Muscle of leg (tissue), 11 donors: ENCODE results near the gene ATF2. TPM values are rescaled to one million over a fixed set of nuclear protein-coding genes. Genes with fewer than 3 reads are reported as not detected.

Experiments
- DNase-seq: peaks from one replicate; pipeline ENCODE4 v3.0.0; 2013
- H3K27ac ChIP-seq: one replicate; pipeline ENCODE4 v1.5.1; 2013; ENCODE audit warnings: mild to moderate bottlenecking, low read length, control low read depth
- H3K27me3 ChIP-seq: one replicate; pipeline ENCODE4 v1.6.1; 2013; ENCODE audit warnings: low read length; ENCODE audit not compliant: control insufficient read depth, insufficient read depth
- H3K36me3 ChIP-seq: one replicate; pipeline ENCODE4 v1.6.1; 2013; ENCODE audit warnings: low read length; ENCODE audit not compliant: control insufficient read depth, insufficient read depth
- H3K4me1 ChIP-seq: one replicate; pipeline ENCODE4 v1.6.1; 2013; ENCODE audit warnings: low read length; ENCODE audit not compliant: control insufficient read depth, insufficient read depth
- H3K4me3 ChIP-seq: one replicate; pipeline ENCODE4 v1.5.1; 2013; ENCODE audit warnings: low read length, control low read depth
- H3K9me3 ChIP-seq: replicated peaks from 2 replicates; pipeline ENCODE4 v1.6.1; 2013; ENCODE audit warnings: low read depth, low read length; ENCODE audit not compliant: control insufficient read depth
- WGBS: methylation state at CpG from one replicate; pipeline ENCODE4 v1.1.5; 2013; ENCODE audit warnings: missing lambda C conversion rate; ENCODE audit not compliant: insufficient coverage; 5-methylcytosine and 5-hydroxymethylcytosine counted together
- polyA plus RNA-seq, 8 donors: library from polyadenylated mRNA; unstranded; fragments of 120-200 nt; gene quantifications; one replicate each; pipeline versions ENCODE4 v1.2.1 to v1.2.3, GENCODE V29; 2013; ENCODE audit warnings: inconsistent platforms in 1 of 8, low replicate concordance in 1 of 8; ENCODE audit not compliant: insufficient read length in 8 of 8, insufficient read depth in 1 of 8
- total RNA-seq: library from RNA; stranded (reverse); fragments of 120-200 nt; gene quantifications from one replicate; pipeline ENCODE4 v1.2.4, GENCODE V29; 2013

ATF2 gene
- total and polyA plus RNA-seq, 9 donors = 24.8 to 35.4 (median 31.5) TPM

GRCh38 chr2:175183674-175184073 is 15.7 kb upstream of the ATF2 start:
- Histone ChIP-seq H3K9me3 (no peaks in the 10 kb centered on the region), H3K4me1 (peaks cover 5% of the 10 kb centered on the region), H3K4me3 (no peak overlapping the region), H3K27me3 (peaks cover 2% of the 10 kb centered on the region), H3K27ac (no peak overlapping the region), H3K36me3 (peaks cover 11% of the 10 kb centered on the region)
- no peak for DNase-seq
- no CpG with 5 or more reads among the region's 2 CpGs for WGBS

GRCh38 chr2:175181877-175182308 is 13.9 kb upstream of the ATF2 start:
- H3K4me3 ChIP-seq = peak overlapping the region; percentile 99
- peaks cover 2% of the 10 kb centered on the region for H3K27me3 ChIP-seq
- H3K4me1 ChIP-seq = peaks cover 5% of the 10 kb centered on the region
- H3K36me3 ChIP-seq = peaks cover 17% of the 10 kb centered on the region
- no peak for DNase-seq
- WGBS = 100% methylated on average over 2 of the region's 5 CpGs
- peak overlapping the region; percentile 95 for H3K27ac ChIP-seq
- no peaks in the 10 kb centered on the region for H3K9me3 ChIP-seq

DNA sequence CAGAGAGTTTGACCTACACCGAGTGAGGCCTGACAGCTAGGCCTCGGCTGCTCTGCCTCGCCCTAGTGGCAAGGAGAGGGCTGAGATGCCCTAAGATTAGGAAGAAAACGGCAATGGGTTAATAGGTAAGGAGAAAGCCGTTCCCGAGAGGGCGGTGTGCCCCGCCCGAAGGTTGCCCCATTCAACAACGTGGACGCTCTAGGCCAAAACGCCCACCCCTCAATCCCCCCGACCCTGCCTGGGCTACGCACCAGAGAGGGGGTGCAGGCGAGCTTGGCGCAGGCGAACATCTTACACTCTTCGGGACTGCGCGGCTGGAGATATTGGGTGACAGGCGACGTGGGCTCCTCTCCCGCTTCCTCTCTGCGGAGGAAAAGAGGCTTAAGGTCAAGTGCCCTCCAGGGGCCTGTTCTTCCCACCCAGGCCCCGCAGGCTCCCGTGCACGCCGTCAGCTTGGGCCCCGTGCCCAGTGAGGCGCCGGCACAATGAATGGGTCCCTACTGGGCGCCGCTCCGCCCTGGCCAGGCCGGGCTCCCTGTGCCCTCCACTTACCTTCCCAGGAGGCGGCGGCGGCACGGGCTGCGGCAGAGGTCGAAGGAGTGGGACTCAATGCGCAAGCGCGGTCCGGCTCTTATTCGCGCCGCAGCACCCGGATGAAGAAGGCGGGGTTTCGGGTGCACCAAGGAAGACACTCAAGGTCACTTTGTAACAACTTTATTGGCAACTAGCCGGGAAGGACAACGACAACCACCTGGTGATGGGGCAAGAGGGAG is 13.3 kb upstream of the ATF2 start, which contains the start of gene ATP5MC3:
Gene ATP5MC3, minus strand, starts transcription at position 607 of the 773 bp plus-strand sequence. Its CDS starts 317 bp downstream, at position 290.
- peaks cover 2% of the 10 kb centered on the region for H3K27me3 ChIP-seq
- H3K27ac ChIP-seq = peak within 1 kb of the TSS; percentile 95

DNA sequence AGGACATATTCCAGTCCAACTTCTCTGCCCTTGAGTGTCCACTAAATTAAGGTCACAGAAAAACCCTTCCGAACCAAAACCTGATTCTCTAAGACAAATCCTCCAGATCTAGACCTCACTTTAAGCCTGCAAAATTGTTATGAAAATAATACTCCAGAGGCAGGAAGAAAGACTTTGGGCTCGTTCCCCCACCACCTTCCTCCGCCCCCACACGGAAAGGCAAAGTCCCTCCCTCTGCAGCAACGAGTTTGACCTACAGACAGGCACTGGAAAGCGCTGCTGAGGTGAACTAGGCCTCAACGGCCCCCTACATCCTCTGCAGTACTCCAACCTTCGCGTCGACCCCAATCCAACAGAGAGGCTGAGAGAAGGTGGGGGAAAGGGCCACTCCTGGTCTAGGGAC is 12.7 kb upstream of the ATF2 start:
- Histone ChIP-seq H3K36me3 (peaks cover 21% of the 10 kb centered on the region), H3K4me3 (peak overlapping the region; percentile 99), H3K27ac (peak overlapping the region; percentile 95), H3K27me3 (peaks cover 2% of the 10 kb centered on the region), H3K9me3 (no peaks in the 10 kb centered on the region), H3K4me1 (peaks cover 5% of the 10 kb centered on the region)
- peak; percentile 67 for DNase-seq
- no CpG with 5 or more reads among the region's 10 CpGs for WGBS

More for the DNA sequence above, 13.3 kb upstream of the ATF2 start, which contains the start of gene ATP5MC3:
- Histone ChIP-seq H3K4me3 (peak within 1 kb of the TSS; percentile 99), H3K4me1 (peaks cover 5% of the 10 kb centered on the region), H3K9me3 (no peaks in the 10 kb centered on the region), H3K36me3 (peaks cover 21% of the 10 kb centered on the region)
- DNase-seq = peak; percentile 97
- WGBS = 0% methylated on average over 44 of the region's 53 CpGs

GRCh38 chr2:175176624-175177023 is 8.6 kb upstream of the ATF2 start:
- H3K4me1 ChIP-seq = peaks cover under 1% of the 10 kb centered on the region
- H3K9me3 ChIP-seq = no peaks in the 10 kb centered on the region
- H3K27me3 ChIP-seq = no peaks in the 10 kb centered on the region
- WGBS = no CpG with 5 or more reads among the region's 5 CpGs
- peaks cover 23% of the 10 kb centered on the region for H3K36me3 ChIP-seq
- no peak overlapping the region for H3K4me3 ChIP-seq
- no peak overlapping the region for H3K27ac ChIP-seq
- DNase-seq = no peak

GRCh38 chr2:175175896-175176295 is 7.9 kb upstream of the ATF2 start:
- no CpG with 5 or more reads among the region's 1 CpG for WGBS
- Histone ChIP-seq H3K9me3 (no peaks in the 10 kb centered on the region), H3K36me3 (peaks cover 23% of the 10 kb centered on the region), H3K27ac (no peak overlapping the region), H3K4me1 (no peaks in the 10 kb centered on the region), H3K27me3 (no peaks in the 10 kb centered on the region), H3K4me3 (no peak overlapping the region)
- no peak for DNase-seq

- no peak overlapping the region for H3K4me3 ChIP-seq
- no peak for DNase-seq
- no peaks in the 10 kb centered on the region for H3K4me1 ChIP-seq
- H3K27me3 ChIP-seq = no peaks in the 10 kb centered on the region
- H3K36me3 ChIP-seq = peaks cover 23% of the 10 kb centered on the region
- no peak overlapping the region for H3K27ac ChIP-seq
- H3K9me3 ChIP-seq = no peaks in the 10 kb centered on the region
- no CpG with 5 or more reads among the region's 2 CpGs for WGBS
Measured at GRCh38 chr2:175175320-175175719, 7.3 kb upstream of the ATF2 start.

- DNase-seq = no peak
- Histone ChIP-seq H3K27ac (no peak overlapping the region), H3K27me3 (no peaks in the 10 kb centered on the region), H3K4me1 (no peaks in the 10 kb centered on the region), H3K36me3 (peaks cover 3% of the 10 kb centered on the region), H3K9me3 (no peaks in the 10 kb centered on the region), H3K4me3 (no peak overlapping the region)
- WGBS = 100% methylated on average over 1 of the region's 3 CpGs
Measured at GRCh38 chr2:175170659-175171304, 2.8 kb upstream of the ATF2 start.

DNA sequence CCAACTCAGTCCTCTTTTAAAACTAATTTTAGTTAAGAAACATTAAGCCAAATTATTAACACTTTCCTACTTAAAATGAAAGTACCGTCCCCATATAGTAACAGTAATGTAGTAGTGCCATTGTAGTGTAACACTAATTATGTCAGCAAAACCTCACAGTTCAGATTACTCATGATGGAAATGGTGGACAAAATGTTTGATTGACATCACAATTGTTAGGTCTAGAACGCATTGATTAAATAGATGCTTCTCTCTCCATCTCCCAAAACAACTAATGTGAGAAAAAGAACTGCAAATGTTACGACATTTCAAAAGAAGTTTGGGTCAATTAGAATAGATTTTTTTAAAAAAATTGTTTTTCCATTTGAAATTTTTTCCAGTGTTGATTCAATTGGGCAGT is 1.2 kb upstream of the ATF2 start:
- no peaks in the 10 kb centered on the region for H3K27me3 ChIP-seq
- DNase-seq = no peak
- peaks cover 3% of the 10 kb centered on the region for H3K36me3 ChIP-seq
- H3K27ac ChIP-seq = no peak overlapping the region
- H3K4me3 ChIP-seq = no peak overlapping the region
- no peaks in the 10 kb centered on the region for H3K4me1 ChIP-seq
- H3K9me3 ChIP-seq = no peaks in the 10 kb centered on the region
- WGBS = no CpG with 5 or more reads among the region's 3 CpGs

- H3K4me1 ChIP-seq = no peaks in the 10 kb centered on the region
- peak overlapping the region; percentile 90 for H3K27ac ChIP-seq
- peak overlapping the region; percentile 99 for H3K4me3 ChIP-seq
- WGBS = 0% methylated on average over 2 of the region's 11 CpGs
- H3K27me3 ChIP-seq = no peaks in the 10 kb centered on the region
- no peak for DNase-seq
- no peaks in the 10 kb centered on the region for H3K9me3 ChIP-seq
- peaks cover 3% of the 10 kb centered on the region for H3K36me3 ChIP-seq
Measured at GRCh38 chr2:175168564-175168945, 552 bp upstream of the ATF2 start.
